B cell (primary cell): Measurements from ENCODE around the gene GRIK3.

ENCODE experiments used
- CTCF ChIP-seq: fragments of 200-600 bp; IDR thresholded peaks from one replicate; pipeline ENCODE4 v1.8.0; 2022; ENCODE audit warnings: antibody characterized with exemption, mild to moderate bottlenecking
- EZH2 ChIP-seq: IDR thresholded peaks from 2 replicates; pipeline ENCODE4 v1.6.1; 2012; ENCODE audit warnings: borderline replicate concordance, low read depth, mild to moderate bottlenecking, moderate library complexity, low read length; ENCODE audit not compliant: insufficient read depth, poor library complexity, severe bottlenecking

GRCh38 chr1:37009521-37009920, 24.8 kb downstream of the GRIK3 start:
- TF ChIP-seq CTCF (no peak), EZH2 (no peak)
